K562 (cell line): ENCODE measurements around the gene NUB1. TPM values are rescaled to one million over a fixed set of nuclear protein-coding genes. Genes with fewer than 3 reads are reported as not detected.
A peak's percentile ranks its signal among the peaks of the same experiment; 100 is the strongest.

ENCODE experiments used
- ATAC-seq: fragments of 200-7000 bp; cut with Tn5 transposase; 3 replicates; pipeline ENCODE4 v1.9.1; 2020; ENCODE audit warnings: moderate library complexity
- BruUV-seq: library from RNA; stranded (reverse); fragments of 400-500 nt; replicated peaks from 2 replicates; lab custom pipeline; 2021; lab: Mats Ljungman, UMichigan
- CTCF ChIA-PET: fragments of 300-600 bp; formaldehyde crosslinking; extraction: SDS; loops from one replicate; lab custom pipeline; 2021; ENCODE audit warnings: low intra/inter-chr PET ratio; lab: Yijun Ruan, JAX
- POLR2A ChIA-PET: fragments of 300-600, 350-650 bp; sonication (Branson Sonifier 250); formaldehyde crosslinking; extraction: SDS; loops from one replicate; lab custom pipeline; 2021; ENCODE audit warnings: antibody characterized with exemption, inconsistent platforms; lab: Yijun Ruan, JAX
- DNase-seq, 4 experiments: peaks; one replicate each; pipeline versions ENCODE4 v3.0.0 to v3.0.0-alpha.2; 2011 to 2018; ENCODE audit warnings: low spot score in 3 of 4, mixed read lengths in 3 of 4; ENCODE audit errors: extremely low read depth in 1 of 4
- FAIRE-seq: peaks from 2 replicates; lab custom pipeline; 2011; peaks lifted over from hg19 to GRCh38; lab: Jason Lieb, UNC
- H2AFZ ChIP-seq: 2 replicates; pipeline ENCODE4 v1.6.0; 2011; ENCODE audit warnings: low read depth, low read length, control low read depth, inconsistent platforms
- H3K27ac ChIP-seq: fragments of 200-600 bp; 3 replicates; pipeline ENCODE4 v1.8.0; 2011; ENCODE audit warnings: low read depth, mild to moderate bottlenecking, control low read depth, inconsistent platforms, low read length, moderate library complexity, mixed read lengths; ENCODE audit errors: extremely low read depth
- H3K27me3 ChIP-seq, 2 experiments: fragments of 300-600 bp in 1 of 2; 2 replicates in 1 of 2; 3 replicates in 1 of 2; pipeline versions ENCODE4 v1.6.0 to v1.8.0; 2011; ENCODE audit warnings: inconsistent platforms in 2 of 2, low read length in 2 of 2, mild to moderate bottlenecking in 1 of 2, mixed read lengths in 1 of 2, moderate library complexity in 1 of 2; ENCODE audit not compliant: control insufficient read depth in 2 of 2, insufficient read depth in 2 of 2
- H3K36me3 ChIP-seq: fragments of 300-600 bp; 3 replicates; pipeline ENCODE4 v1.8.0; 2011; ENCODE audit warnings: mild to moderate bottlenecking, low read length, inconsistent platforms; ENCODE audit not compliant: control insufficient read depth, insufficient read depth
- H3K4me1 ChIP-seq, 2 experiments: fragments of 200-600 bp in 1 of 2; replicated peaks in 1 of 2; 2 replicates in 1 of 2; 3 replicates in 1 of 2; pipeline versions ENCODE4 v1.5.1 to v1.8.0; 2011; ENCODE audit warnings: inconsistent platforms in 2 of 2, low read length in 2 of 2, mild to moderate bottlenecking in 1 of 2, mixed read lengths in 1 of 2, moderate library complexity in 1 of 2; ENCODE audit not compliant: control insufficient read depth in 2 of 2, insufficient read depth in 2 of 2
- H3K4me2 ChIP-seq: 2 replicates; pipeline ENCODE4 v1.6.1; 2011; ENCODE audit warnings: low read length, control low read depth, inconsistent platforms, mixed read lengths; ENCODE audit not compliant: insufficient read depth
- H3K4me3 ChIP-seq: fragments of 200-600 bp; sonication (generic), shearing (Covaris generic); 2 replicates; pipeline ENCODE4 v1.5.1; 2016; ENCODE audit warnings: control low read depth, inconsistent platforms
- H3K79me2 ChIP-seq: fragments of 200-600 bp; 3 replicates; pipeline ENCODE4 v1.8.0; 2011; ENCODE audit warnings: low read length, inconsistent platforms; ENCODE audit not compliant: control insufficient read depth, insufficient read depth
- H3K9ac ChIP-seq, 2 experiments: 2 replicates each; pipeline versions ENCODE4 v1.6.0 to v1.6.1; 2011; ENCODE audit warnings: low read depth in 2 of 2, low read length in 2 of 2, control low read depth in 1 of 2, inconsistent platforms in 1 of 2, mild to moderate bottlenecking in 1 of 2, mixed read lengths in 1 of 2; ENCODE audit not compliant: insufficient read depth in 1 of 2
- H3K9me1 ChIP-seq: one replicate; pipeline ENCODE4 v1.6.0; 2011; ENCODE audit warnings: inconsistent platforms, mild to moderate bottlenecking, low read length, moderate library complexity; ENCODE audit not compliant: control insufficient read depth, insufficient read depth
- H3K9me3 ChIP-seq: replicated peaks from 2 replicates; pipeline ENCODE4 v1.5.1; 2011; ENCODE audit warnings: low read depth, low read length, inconsistent platforms; ENCODE audit not compliant: control insufficient read depth, insufficient read depth
- H4K20me1 ChIP-seq: replicated peaks from 2 replicates; pipeline ENCODE4 v1.6.1; 2011; ENCODE audit warnings: low read length, inconsistent platforms, mixed read lengths; ENCODE audit not compliant: control insufficient read depth, insufficient read depth
- BACH1 ChIP-seq: fragments of 200-800 bp; sonication (Bioruptor generic); IDR thresholded peaks from 2 replicates; pipeline ENCODE4 v1.6.1; 2016; ENCODE audit warnings: missing genetic modification characterization, missing compliant biosample characterization
- FIP1L1 ChIP-seq: fragments of 200-400 bp; formaldehyde crosslinking; IDR thresholded peaks from 2 replicates; pipeline ENCODE4 v1.6.1; 2018; ENCODE audit warnings: mild to moderate bottlenecking, low read depth, low read length; ENCODE audit not compliant: poor library complexity, severe bottlenecking
- HDAC6 ChIP-seq: IDR thresholded peaks from 2 replicates; pipeline ENCODE4 v1.6.1; 2012; ENCODE audit warnings: low read depth, mild to moderate bottlenecking, control low read depth, inconsistent platforms, low read length, moderate library complexity
- TOE1 ChIP-seq, 2 experiments: fragments of 450-650 bp in 1 of 2; sonication (generic) in 1 of 2; formaldehyde crosslinking in 1 of 2; IDR thresholded peaks; 2 replicates each; pipeline versions ENCODE4 v1.7.1 to v1.8.0; 2016 to 2022; ENCODE audit warnings: borderline replicate concordance in 2 of 2, mild to moderate bottlenecking in 2 of 2, antibody characterized with exemption in 1 of 2, inconsistent platforms in 1 of 2, low read depth in 1 of 2, missing genetic modification reagents in 1 of 2, moderate library complexity in 1 of 2
- ZBED1 ChIP-seq: IDR thresholded peaks from 2 replicates; pipeline ENCODE4 v1.6.1; 2014
- ZZZ3 ChIP-seq: fragments of 450-650 bp; IDR thresholded peaks from 2 replicates; pipeline ENCODE4 v1.6.1; 2016; ENCODE audit warnings: antibody characterized with exemption, mild to moderate bottlenecking, moderate library complexity
- WGBS: fragments of 100-300 bp; shearing (Covaris generic); methylation state at CpG from one replicate; pipeline ENCODE4 v1.1.6; 2016; ENCODE audit warnings: low coverage, mixed read lengths; ENCODE audit not compliant: insufficient coverage; ENCODE audit errors: missing lambda C conversion rate; 5-methylcytosine and 5-hydroxymethylcytosine counted together
- in situ Hi-C: fragments of 300-500 bp; cut with MboI; formaldehyde crosslinking; loops from 4 replicates; pipeline ENCODE4 v1.15.0; 2018; ENCODE audit warnings: inconsistent platforms, mixed read lengths
- intact Hi-C: fragments of 100-400 bp; cut with micrococcal nuclease; formaldehyde crosslinking; loops from 2 replicates; pipeline ENCODE4 v1.14.2; 2022
- polyA plus RNA-seq, 8 experiments: library from polyadenylated mRNA; depleted of rRNA in 4 of 8; stranded (reverse) in 5 of 8; unstranded in 3 of 8; fragments of >200 nt; fragmentation: Nextera tagmentation in 2 of 8; fragmentation: Illumina TruSeq in 1 of 8; extraction: Ambion mirVana in 2 of 8; extraction: Trizol in 1 of 8; gene quantifications; 2 replicates each; pipeline versions ENCODE4 v1.2.1 to v1.2.3, GENCODE V29; 2011 to 2014; ENCODE audit warnings: inconsistent platforms in 1 of 8, missing spikeins in 1 of 8
- total RNA-seq, 7 experiments: library from RNA; depleted of rRNA in 6 of 7; stranded (reverse); fragments of >200 nt in 6 of 7; fragmentation: Illumina TruSeq in 2 of 7; extraction: Trizol in 2 of 7; gene quantifications; 2 replicates each; pipeline versions ENCODE4 v1.2.1 to v1.2.3, GENCODE V29; 2011 to 2021; ENCODE audit warnings: low replicate concordance in 1 of 7

The NUB1 gene
- total and polyA plus RNA-seq, 9 of the 15 experiments (the other 6 are each of a cell fraction or from before 2014, with no cell fraction given) = 43.2 to 159 (median 85.2) TPM

DNA sequence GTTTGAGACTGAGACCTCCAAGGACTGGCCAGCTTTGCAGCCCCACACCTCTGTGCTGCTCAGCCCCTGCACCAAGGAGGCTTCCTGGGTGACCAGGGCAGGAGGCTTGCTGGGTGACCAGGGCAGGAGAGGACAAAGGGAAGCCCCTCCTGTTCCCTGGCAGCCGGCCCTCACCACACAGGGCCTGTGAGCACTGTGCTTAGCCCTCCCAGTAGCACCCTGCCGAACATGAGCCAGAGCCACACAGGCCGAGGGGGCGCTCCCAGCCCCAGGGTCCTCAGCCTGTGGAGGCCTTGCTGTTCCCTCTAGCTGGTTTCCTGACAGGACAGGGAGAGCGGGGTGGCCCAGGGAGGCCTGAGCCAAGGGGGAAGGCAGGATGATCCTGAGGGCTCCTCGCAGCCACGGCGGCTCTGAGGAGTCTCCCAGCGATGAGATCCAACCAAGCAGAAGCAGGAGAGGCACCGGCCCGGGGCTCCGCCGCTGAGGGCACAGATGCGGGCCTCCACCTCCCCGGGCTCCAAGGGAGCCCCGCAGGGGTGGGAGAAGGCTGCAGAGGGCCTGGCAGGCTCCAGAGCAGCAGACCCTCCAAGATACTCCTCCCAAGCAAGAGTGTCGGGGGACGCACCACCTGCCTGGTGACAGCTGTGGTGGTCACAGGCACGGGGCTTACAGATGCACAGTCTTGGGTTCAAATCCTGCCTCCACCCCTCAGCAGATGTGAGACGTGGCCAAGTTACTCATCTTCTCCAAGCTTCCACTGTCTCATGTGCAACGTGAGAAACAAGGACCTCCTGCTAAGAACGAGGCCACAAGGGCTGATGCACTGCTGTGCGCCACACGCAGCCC lies 45.8 kb downstream of the NUB1 start:
- peaks cover 11 to 59% of the 10 kb centered on the region in 2 experiments; a peak in 3 of 5 replicates for H3K4me1 ChIP-seq
- peak overlapping the region in 1 of 2 experiments; percentile 74; a peak in 2 of 4 replicates for H3K9ac ChIP-seq
- H3K27me3 ChIP-seq = peaks cover 15 to 87% of the 10 kb centered on the region in 2 experiments; a peak in 4 of 5 replicates
- H3K79me2 ChIP-seq = no peaks in the 10 kb centered on the region
- ATAC-seq = no peak; the same call in 2 of the 3 replicates
- H3K4me2 ChIP-seq = no peak overlapping the region
- H3K9me1 ChIP-seq = no peaks in the 10 kb centered on the region
- TF ChIP-seq TOE1 (IDR thresholded peaks at IDR 0.05; ENCODE audit: borderline replicate concordance) = no peak
- TF ChIP-seq TOE1 (CRISPR knock-in tag; IDR thresholded peaks at IDR 0.05; ENCODE audit: borderline replicate concordance, low read depth) = no peak
- no peak for TF ChIP-seq ZZZ3
- no peak for TF ChIP-seq FIP1L1
- no peak for TF ChIP-seq HDAC6
- no peak for TF ChIP-seq BACH1 (tag)
- no peak for TF ChIP-seq ZBED1
- H2AFZ ChIP-seq = no peak overlapping the region
- POLR2A ChIA-PET = no interaction called here
- H3K9me3 ChIP-seq = no peaks in the 10 kb centered on the region
- CTCF ChIA-PET = no interaction called here
- no peak overlapping the region for H3K4me3 ChIP-seq
- H3K36me3 ChIP-seq = no peaks in the 10 kb centered on the region
- 0 out of 2 replicates have a peak, but pooled peaks cover 5% of the 10 kb centered on the region for H4K20me1 ChIP-seq
- DNase-seq = no peak
- in situ Hi-C loops (no loop called here), intact Hi-C loops (no loop called here)
- no peak overlapping the region for H3K27ac ChIP-seq
- FAIRE-seq = no peak
- 40% methylated on average over 24 of the region's 24 CpGs for WGBS
- BruUV-seq = no TSS peak
